Hematopoietic multipotent progenitor cell treated with erythropoietin and hydrocortisone succinate and interleukin-3 and kit ligand, for 17 days (in vitro differentiated cells): ENCODE results near the gene CLIC3.
"Not testable (repeated sequence)": the region's sequence is repeated elsewhere in the genome, so short reads cannot be mapped to it uniquely, and the experiment has no call there.

Experiments used
- DNase-seq: peaks from one replicate; pipeline ENCODE4 v3.0.0-alpha.2; 2015; ENCODE audit warnings: low spot score

Gene CLIC3

GRCh38 chr9:136996361-136997292 is at the start of gene CLIC3:
Gene CLIC3, minus strand, starts transcription at chr9:136996568. Its CDS starts 25 bp downstream, at chr9:136996543.
- DNase-seq: no peak

DNA sequence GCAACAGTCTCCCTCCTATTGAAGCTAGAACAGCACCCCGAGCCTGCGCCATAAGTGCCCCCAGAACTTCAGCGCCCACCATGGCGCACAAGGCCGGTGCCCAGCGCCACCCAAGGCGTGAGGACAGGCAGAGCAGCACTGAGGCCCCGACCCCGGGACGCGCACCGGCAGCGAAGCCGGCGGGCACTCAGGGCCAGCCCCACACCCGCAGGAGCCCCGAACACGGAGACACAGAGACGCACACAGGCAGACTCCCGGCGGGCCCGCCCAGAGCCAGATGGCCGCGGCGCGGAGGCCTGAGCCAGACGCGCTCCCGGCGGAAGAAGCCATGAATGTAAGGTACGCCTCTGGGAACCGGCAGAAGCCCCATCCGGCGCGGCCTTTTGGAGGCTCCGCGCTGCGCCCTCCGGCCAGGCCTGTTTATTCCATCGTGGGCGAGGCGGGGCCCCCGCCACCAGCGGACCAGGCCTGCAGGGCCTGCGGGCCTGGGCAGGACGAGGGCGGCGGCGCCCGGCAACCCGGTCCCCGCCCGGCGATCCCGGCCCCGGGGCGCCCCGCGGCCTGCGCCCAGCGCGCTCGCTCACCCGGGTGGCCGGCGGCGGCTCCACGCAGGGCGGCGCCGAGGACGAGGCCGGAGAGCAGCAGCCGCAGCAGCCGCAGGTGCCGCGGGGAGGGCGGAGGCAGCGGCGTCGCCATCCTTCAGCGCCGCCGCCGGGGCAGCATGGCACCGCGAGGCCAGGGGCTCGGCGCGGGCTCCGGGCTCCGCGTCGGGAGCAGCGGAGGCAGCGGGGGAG is 49.1 kb upstream of the CLIC3 start:
- no peak for DNase-seq

GRCh38 chr9:137044502-137045177 is 48.3 kb upstream of the CLIC3 start:
- DNase-seq: no peak

GRCh38 chr9:137044037-137044436 is 47.7 kb upstream of the CLIC3 start:
- no peak for DNase-seq

- no peak for DNase-seq
Observed at GRCh38 chr9:137042751-137043727, 46.7 kb upstream of the CLIC3 start.

DNA sequence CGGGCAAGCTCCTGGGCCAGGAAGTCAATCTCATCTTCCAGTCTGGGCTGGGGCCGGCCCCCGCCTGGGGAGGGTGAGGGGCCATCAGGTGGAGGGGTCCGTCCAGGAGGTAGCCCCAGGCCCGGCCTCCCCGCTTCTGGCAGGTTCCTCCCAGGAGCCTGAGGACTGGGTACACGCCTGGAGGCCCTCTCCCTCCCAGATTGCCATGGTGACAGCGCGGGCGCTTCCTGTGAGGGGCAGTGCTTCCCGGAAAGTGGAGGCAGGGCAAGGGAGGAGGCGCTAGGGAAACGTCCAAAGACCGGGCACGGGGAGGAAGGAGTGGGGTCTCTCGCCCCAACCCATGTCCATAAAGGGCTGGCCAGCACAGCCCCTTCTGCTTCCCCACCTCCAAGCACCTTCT is 44.8 kb upstream of the CLIC3 start:
- DNase-seq: no peak

DNA sequence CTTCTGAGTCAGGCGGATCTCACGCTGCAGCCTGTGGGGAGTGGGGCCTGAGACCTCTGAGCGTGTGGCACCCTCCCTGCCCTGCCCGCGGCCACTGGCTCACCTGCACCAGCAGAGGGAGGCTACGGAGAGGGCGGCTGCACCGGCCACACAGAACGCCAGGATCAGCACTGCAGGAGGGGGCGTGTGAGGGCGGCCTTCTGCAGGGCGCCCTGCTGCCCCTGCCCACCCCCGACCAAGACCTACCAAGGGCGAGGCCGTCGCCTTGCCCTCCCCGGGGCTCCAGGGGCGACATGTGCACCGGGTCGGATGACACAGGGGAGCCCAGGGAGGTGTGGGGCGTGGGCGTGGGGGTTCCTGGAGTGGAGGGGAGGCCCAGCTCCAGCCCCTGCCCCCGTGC is 44.2 kb upstream of the CLIC3 start:
- DNase-seq: no peak

- no peak for DNase-seq
Observed at GRCh38 chr9:137039611-137040366, 43.4 kb upstream of the CLIC3 start.

DNA sequence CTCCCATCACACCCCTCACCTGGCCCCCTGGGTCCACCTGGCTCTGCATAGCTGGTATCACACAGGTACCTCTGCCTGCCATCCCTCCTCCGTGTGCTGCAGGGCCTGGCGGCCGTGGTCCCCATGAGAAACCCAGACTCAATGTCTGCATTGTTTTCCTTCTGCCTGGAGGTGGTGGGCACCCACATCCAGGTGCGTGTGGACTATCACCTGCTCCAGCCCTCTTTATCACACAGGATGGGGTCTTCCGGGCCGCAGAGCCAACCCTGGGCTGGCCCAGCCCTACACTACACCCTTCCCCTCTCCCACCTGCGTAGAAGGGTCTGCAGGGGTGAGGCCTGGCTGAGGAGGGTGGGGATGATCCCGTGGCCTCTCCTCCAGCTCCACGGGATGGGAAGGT is 42.5 kb upstream of the CLIC3 start:
- DNase-seq: no peak

- no peak for DNase-seq
Observed at GRCh38 chr9:137037483-137037882, 41.1 kb upstream of the CLIC3 start.

DNA sequence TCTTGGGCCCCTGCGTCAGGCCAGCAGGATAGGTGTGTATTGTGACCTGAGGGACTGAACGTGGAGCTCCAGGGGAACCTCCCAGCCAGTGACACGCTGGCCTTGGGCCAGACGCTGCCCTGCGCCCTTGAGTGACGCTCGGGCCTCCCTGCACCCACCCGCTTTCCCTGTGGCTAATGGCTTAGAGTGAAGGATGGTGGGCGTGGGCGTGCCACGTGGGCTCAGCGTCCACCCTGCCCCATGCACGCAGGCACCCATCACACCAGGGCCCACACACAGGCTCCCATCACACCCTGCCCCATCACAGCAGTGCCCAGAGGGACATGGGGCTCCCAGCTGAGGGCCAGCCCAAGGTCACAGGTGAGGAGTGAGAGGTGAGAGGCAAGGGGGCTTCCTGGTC is 40.7 kb upstream of the CLIC3 start:
- DNase-seq: no peak

GRCh38 chr9:137035937-137036336 is 39.6 kb upstream of the CLIC3 start:
- no peak for DNase-seq

- DNase-seq: no peak
Observed at GRCh38 chr9:137035507-137035834, 39.1 kb upstream of the CLIC3 start.

DNA sequence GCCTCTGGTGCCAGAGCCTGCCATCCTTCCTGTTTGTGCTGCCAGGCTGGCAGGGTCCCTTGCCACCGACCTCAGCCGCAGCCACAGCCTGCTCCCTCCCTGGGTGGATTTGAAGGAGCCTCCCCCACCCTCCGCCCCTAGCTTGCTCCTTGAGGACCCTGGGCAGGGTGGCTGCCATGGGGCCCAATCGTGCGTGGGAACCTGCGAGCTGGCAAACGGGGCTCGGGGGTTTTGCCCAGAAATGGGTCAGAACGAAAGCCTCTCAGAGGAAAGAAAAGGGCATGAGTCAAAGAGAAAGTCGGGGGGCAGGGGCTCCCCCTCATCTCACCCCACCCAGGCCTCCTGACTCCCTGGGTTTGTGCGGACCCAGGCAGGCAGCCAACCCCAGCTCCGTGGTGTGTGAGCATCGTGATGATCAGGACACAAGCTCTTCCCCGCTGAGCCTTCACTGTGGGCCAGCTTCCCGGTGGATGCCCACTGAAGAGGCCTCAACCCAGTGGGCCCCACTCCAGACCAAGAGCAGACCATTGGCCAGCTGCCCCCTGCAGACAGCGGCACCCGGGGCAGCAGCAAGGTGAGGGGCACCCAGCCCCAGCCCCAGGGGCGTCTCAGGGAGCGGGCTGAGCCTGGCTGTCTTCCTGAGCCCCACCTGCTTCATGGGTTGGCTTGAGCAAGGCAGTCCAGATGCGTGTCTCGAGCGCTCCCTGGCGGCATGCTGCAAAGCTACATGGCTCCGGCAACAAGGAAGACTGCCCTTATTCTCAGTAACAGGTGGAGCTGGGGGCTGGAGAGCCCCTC is 38.5 kb upstream of the CLIC3 start:
- peak; percentile 82 for DNase-seq

DNA sequence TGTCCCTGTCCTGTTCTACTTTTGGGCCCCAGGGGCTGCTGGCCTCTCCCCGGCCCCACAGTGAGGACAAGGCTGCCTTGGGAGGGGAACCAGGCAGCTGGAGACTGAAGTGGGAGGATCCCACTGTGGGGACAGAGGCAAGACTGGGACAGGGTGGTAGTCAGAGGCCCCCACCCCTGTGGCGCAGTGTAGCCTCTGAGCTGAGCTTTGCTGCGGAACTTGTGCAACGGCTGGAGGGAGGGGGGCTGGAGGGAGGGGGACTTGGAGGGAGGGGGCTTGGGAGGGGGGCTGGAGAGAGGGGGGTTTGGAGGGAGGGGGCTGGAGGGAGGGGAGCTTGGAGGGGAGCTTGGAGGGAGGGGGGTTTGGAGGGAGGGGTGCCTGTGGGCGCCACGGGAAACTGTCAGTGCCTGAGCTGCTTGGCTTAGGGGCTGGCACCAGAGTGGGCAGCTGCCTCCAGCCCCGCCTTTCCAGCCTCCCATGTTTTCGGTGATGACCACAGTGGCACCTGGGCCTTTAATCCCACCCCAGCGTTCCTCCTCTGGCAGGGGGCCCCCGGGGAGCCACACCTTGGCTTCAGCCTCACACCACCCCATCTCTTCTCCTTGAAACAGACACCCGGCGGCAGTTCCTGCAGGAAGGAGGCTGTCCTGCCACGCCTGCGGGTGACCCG is 37.8 kb upstream of the CLIC3 start:
- no peak for DNase-seq

DNA sequence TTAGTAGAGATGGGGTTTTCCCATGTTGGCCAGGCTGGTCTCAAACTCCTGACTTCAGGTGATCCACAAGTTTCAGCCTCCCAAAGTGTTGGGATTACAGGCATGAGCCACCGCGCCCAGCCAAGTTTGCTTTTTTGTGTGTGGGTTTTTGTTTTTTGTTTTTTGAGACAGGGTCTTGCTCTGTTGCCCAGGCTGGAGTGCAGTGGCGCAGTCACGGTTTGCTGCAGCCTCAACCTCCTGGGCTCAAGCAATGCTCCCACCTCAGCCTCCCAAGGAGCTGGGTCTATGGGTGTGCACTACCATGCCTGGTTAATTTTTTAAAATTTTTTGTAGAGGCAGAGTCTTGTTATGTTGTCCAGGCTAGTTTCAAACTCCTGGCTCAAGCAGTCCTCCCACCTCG is 37.1 kb upstream of the CLIC3 start:
- DNase-seq: not testable (repeated sequence)

DNA sequence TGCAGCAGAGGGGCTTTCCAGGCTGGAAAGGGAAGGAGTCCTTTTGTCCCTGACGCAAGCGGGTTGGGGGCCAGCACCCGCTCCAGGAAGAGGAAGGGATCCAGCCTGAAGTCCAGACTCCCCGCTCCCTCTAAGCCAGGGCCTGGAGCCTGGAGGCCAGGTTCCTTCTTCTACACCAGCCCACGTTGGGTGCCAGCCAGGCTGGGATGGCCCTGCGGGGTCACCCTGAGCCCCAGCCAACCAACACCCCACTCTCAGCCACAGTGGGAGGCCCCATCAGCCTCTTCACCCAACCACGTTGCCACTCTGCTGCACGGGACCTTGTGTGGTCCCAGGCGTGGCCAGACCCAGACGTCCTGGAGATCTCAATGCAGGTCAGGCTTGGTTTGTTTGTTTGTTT is 36.5 kb upstream of the CLIC3 start:
- no peak for DNase-seq

GRCh38 chr9:137031904-137032640 is 35.7 kb upstream of the CLIC3 start, which contains the start of gene FUT7:
Gene FUT7, minus strand, starts transcription at chr9:137032088. Its CDS starts 97 bp downstream, at chr9:137031991.
- no peak for DNase-seq
